CD4-positive, alpha-beta memory T cell (primary cell): ENCODE measurements around the gene CCDC57. TPM values are rescaled to one million over a fixed set of nuclear protein-coding genes. Genes with fewer than 3 reads are reported as not detected.

ENCODE experiments used
- CTCF ChIA-PET: fragments of 350-600 bp; sonication (Branson Sonifier 250); formaldehyde crosslinking; loops from one replicate; lab custom pipeline; 2021; ENCODE audit warnings: inconsistent platforms; ENCODE audit not compliant: partially characterized antibody; lab: Charles Lee
- POLR2A ChIA-PET: fragments of 350-600 bp; sonication (Branson Sonifier 250); formaldehyde crosslinking; loops from one replicate; lab custom pipeline; 2021; ENCODE audit not compliant: partially characterized antibody; lab: Charles Lee
- DNase-seq, 5 donors: peaks; one replicate each; pipeline versions ENCODE4 v3.0.0 to v3.0.0-alpha.2; 2020 to 2022; ENCODE audit warnings: mixed read lengths in 1 of 5
- H3K27ac ChIP-seq: one replicate; pipeline ENCODE4 v1.7.0; 2013; ENCODE audit warnings: low read depth, low read length
- H3K27me3 ChIP-seq: 2 replicates; pipeline ENCODE4 v1.7.0; 2013; ENCODE audit warnings: mild to moderate bottlenecking, low read length, moderate library complexity; ENCODE audit not compliant: insufficient read depth
- H3K36me3 ChIP-seq: 2 replicates; pipeline ENCODE4 v1.7.0; 2013; ENCODE audit warnings: mild to moderate bottlenecking, low read length, moderate library complexity; ENCODE audit not compliant: insufficient read depth
- H3K4me1 ChIP-seq: 2 replicates; pipeline ENCODE4 v1.7.0; 2013; ENCODE audit warnings: mild to moderate bottlenecking, low read length, moderate library complexity; ENCODE audit not compliant: insufficient read depth
- H3K4me3 ChIP-seq, 2 donors: one replicate each; pipeline ENCODE4 v1.7.0; 2013; ENCODE audit warnings: low read length in 2 of 2, mild to moderate bottlenecking in 1 of 2
- H3K9me3 ChIP-seq, 2 donors: one replicate each; pipeline ENCODE4 v1.7.0; 2013; ENCODE audit warnings: low read length in 2 of 2, control low read depth in 1 of 2; ENCODE audit not compliant: control insufficient read depth in 1 of 2
- H3K27ac Mint-ChIP-seq, 7 donors: one replicate each; pipeline ENCODE4 v1.8.0; 2020 to 2021; ENCODE audit warnings: mixed read lengths in 7 of 7, mild to moderate bottlenecking in 6 of 7, inconsistent platforms in 3 of 7, moderate library complexity in 3 of 7
- H3K27me3 Mint-ChIP-seq, 2 donors: one replicate each; pipeline ENCODE4 v1.8.0; 2020 to 2021; ENCODE audit warnings: mixed read lengths in 2 of 2
- H3K36me3 Mint-ChIP-seq, 2 donors: one replicate each; pipeline ENCODE4 v1.8.0; 2020 to 2021; ENCODE audit warnings: mixed read lengths in 2 of 2, inconsistent platforms in 1 of 2, mild to moderate bottlenecking in 1 of 2
- H3K4me1 Mint-ChIP-seq, 4 donors: one replicate each; pipeline ENCODE4 v1.8.0; 2020 to 2021; ENCODE audit warnings: mixed read lengths in 4 of 4, mild to moderate bottlenecking in 1 of 4
- H3K4me3 Mint-ChIP-seq, 8 donors: one replicate each; pipeline ENCODE4 v1.8.0; 2020 to 2021; ENCODE audit warnings: mixed read lengths in 8 of 8, mild to moderate bottlenecking in 7 of 8, moderate library complexity in 6 of 8, inconsistent platforms in 3 of 8
- H3K9me3 Mint-ChIP-seq, 8 donors: one replicate each; pipeline ENCODE4 v1.8.0; 2020 to 2021; ENCODE audit warnings: mixed read lengths in 8 of 8, mild to moderate bottlenecking in 5 of 8, inconsistent platforms in 3 of 8, moderate library complexity in 1 of 8
- intact Hi-C: fragments of 100-400 bp; cut with micrococcal nuclease; formaldehyde crosslinking; loops from one replicate; pipeline ENCODE4 v1.15.1; 2023
- polyA plus RNA-seq, 2 donors: library from polyadenylated mRNA; unstranded; fragments of 300-500 nt; fragmentation: Illumina TruSeq; gene quantifications; one replicate each; pipeline ENCODE4 v1.2.3, GENCODE V29; 2021
- total RNA-seq, 2 experiments: library from RNA; stranded (reverse); gene quantifications; one replicate each; pipeline ENCODE4 v1.2.3, GENCODE V29; 2021

Gene CCDC57
- total and polyA plus RNA-seq, 4 experiments from 2014 or later, result 41.6 to 88.7 (median 62.0) TPM

DNA sequence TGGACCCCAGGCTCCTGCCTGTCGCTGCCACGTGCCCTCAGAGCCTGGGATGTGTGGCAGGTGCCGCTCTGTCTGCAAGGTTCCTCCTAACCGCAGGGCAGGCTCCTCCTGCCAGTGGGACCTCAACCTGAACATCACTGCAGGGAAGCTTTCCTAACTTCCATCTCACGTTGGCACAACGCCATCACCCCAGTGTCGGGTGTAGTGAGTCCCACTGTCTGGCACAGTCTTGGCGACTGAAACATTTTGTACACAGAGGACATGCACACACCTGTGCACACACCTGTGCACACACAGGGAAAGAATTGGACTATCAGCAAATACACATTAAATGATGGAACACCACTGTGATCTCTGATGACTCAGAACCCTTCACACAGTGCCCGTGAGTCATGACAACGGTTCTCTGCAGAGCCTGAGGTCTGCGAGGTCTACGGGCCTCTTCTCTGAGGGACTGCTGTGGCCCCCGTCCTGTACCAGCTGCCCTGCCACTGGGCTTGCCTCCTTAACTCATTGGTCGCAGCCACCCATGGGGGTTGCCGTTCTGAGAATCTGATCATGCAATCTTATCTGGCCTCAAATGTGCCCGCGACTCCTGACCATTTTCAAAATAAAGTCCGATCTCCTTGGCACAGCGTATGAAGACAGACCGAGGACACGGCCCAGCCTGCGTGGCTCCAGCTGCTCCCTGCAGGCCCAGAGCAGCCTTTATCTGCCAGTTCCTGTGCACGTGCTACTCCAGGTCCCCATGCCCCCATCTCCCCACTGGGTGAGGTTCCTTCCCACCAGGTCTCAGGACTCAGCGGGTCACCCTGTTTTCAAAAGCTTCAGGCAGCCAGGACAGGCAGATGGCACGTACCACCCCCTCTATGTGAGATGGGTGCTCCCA lies 7.6 kb downstream of the CCDC57 start:
- peak overlapping the region in 2 of 8 donors; percentile 38 to 81 for H3K4me3 Mint-ChIP-seq
- CTCF ChIA-PET, result interaction anchor here (1.1 to 2.3 kb wide), 14 partner anchors 10 to 116 kb away, joined by 3 to 24 read pairs (median 8); partner anchors contain the start of genes CD7 and SLC16A3
- H3K36me3 Mint-ChIP-seq, result peaks cover 4 to 6% of the 10 kb centered on the region in 2 donors
- no peaks in the 10 kb centered on the region for H3K27me3 ChIP-seq
- peak overlapping the region; percentile 96 to 99 (median 97) for H3K27ac Mint-ChIP-seq
- no peak overlapping the region for H3K4me3 ChIP-seq
- no peaks in the 10 kb centered on the region for H3K9me3 Mint-ChIP-seq
- intact Hi-C loops, result loop anchor here (5.0 to 10.0 kb wide), 3 partner anchors 92 to 210 kb away; partner anchors contain the start of genes CENPX, HEXD, LRRC45 and OGFOD3
- no peaks in the 10 kb centered on the region for H3K9me3 ChIP-seq
- H3K36me3 ChIP-seq, result no peaks in the 10 kb centered on the region
- peak overlapping the region; percentile 61 for H3K27ac ChIP-seq
- H3K4me1 Mint-ChIP-seq, result peaks cover 24 to 54% (median 39%) of the 10 kb centered on the region in 4 donors
- H3K27me3 Mint-ChIP-seq, result no peaks in the 10 kb centered on the region
- no peak for DNase-seq
- POLR2A ChIA-PET, result interaction anchor here (0.7 to 3.2 kb wide), 15 partner anchors 9 to 175 kb away, joined by 3 to 35 read pairs (median 7); partner anchors contain the start of genes DCXR and SLC16A3
- H3K4me1 ChIP-seq, result peaks cover 35% of the 10 kb centered on the region

DNA sequence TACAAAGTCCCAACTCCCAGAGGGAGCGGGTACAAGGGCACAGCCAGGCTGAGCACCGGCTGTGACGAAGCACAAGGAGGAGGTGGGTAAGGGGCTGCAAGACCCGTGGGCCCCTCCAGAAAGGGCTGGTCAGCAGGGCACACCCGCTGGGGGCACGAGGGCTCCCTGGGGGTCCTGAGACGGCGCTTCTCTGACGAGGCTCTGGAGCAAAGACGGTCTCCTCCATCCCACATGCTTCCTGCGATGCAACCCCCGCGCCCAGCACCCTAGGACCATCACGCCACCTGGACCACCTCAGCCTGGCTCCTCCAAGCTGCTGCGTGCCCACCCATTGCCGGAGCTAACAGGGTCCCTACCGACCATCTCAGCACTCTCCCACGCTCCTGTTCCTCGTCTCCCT lies 8.7 kb downstream of the CCDC57 start:
- DNase-seq, result no peak
- no peak overlapping the region for H3K4me3 Mint-ChIP-seq
- H3K27me3 ChIP-seq, result no peaks in the 10 kb centered on the region
- peak overlapping the region in 4 of 7 donors; percentile 48 to 93 (median 53) for H3K27ac Mint-ChIP-seq
- ChIA-PET CTCF (interaction anchor here (0.7 to 2.2 kb wide), 3 partner anchors 9 to 31 kb away, joined by 3 to 9 read pairs (median 5); partner anchors contain the start of gene SLC16A3), POLR2A (no interaction called here)
- no peak overlapping the region for H3K4me3 ChIP-seq
- peaks cover 26 to 62% (median 44%) of the 10 kb centered on the region in 4 donors for H3K4me1 Mint-ChIP-seq
- H3K9me3 Mint-ChIP-seq, result no peaks in the 10 kb centered on the region
- H3K9me3 ChIP-seq, result no peaks in the 10 kb centered on the region
- no peaks in the 10 kb centered on the region for H3K27me3 Mint-ChIP-seq
- H3K27ac ChIP-seq, result no peak overlapping the region
- peaks cover 41% of the 10 kb centered on the region for H3K4me1 ChIP-seq
- intact Hi-C loops, result loop anchor here (5.0 to 10.0 kb wide), 2 partner anchors 182 to 211 kb away; partner anchors contain the start of genes CENPX, HEXD, LRRC45 and OGFOD3
- H3K36me3 ChIP-seq, result no peaks in the 10 kb centered on the region
- peaks cover 4 to 6% of the 10 kb centered on the region in 2 donors for H3K36me3 Mint-ChIP-seq

- H3K4me1 Mint-ChIP-seq, result peaks cover 32 to 71% (median 50%) of the 10 kb centered on the region in 4 donors
- peak overlapping the region in 3 of 8 donors; percentile 24 to 54 (median 41) for H3K4me3 Mint-ChIP-seq
- DNase-seq, result peak in 1 of 5 donors; percentile 34
- ChIA-PET CTCF (interaction anchor here (0.7 to 2.2 kb wide), 3 partner anchors 9 to 114 kb away, joined by 3 to 9 read pairs (median 6); partner anchors contain the start of gene CD7), POLR2A (interaction anchor here (0.6 kb wide), 1 partner anchor 178 kb away, joined by 3 read pairs; no protein-coding TSS in a partner anchor)
- no peaks in the 10 kb centered on the region for H3K9me3 ChIP-seq
- intact Hi-C loops, result loop anchor here (5.0 to 10.0 kb wide), 2 partner anchors 181 to 212 kb away; partner anchors contain the start of genes CENPX, HEXD, LRRC45 and OGFOD3
- H3K27me3 ChIP-seq, result no peaks in the 10 kb centered on the region
- H3K4me1 ChIP-seq, result peaks cover 46% of the 10 kb centered on the region
- no peaks in the 10 kb centered on the region for H3K36me3 ChIP-seq
- H3K27ac Mint-ChIP-seq, result peak overlapping the region; percentile 72 to 91 (median 81)
- no peaks in the 10 kb centered on the region for H3K27me3 Mint-ChIP-seq
- H3K36me3 Mint-ChIP-seq, result peaks cover 5 to 6% of the 10 kb centered on the region in 2 donors
- no peak overlapping the region for H3K4me3 ChIP-seq
- H3K9me3 Mint-ChIP-seq, result no peaks in the 10 kb centered on the region
- H3K27ac ChIP-seq, result no peak overlapping the region
These were observed 9.7 kb downstream of the CCDC57 start for GRCh38 chr17:82202981-82203380.

DNA sequence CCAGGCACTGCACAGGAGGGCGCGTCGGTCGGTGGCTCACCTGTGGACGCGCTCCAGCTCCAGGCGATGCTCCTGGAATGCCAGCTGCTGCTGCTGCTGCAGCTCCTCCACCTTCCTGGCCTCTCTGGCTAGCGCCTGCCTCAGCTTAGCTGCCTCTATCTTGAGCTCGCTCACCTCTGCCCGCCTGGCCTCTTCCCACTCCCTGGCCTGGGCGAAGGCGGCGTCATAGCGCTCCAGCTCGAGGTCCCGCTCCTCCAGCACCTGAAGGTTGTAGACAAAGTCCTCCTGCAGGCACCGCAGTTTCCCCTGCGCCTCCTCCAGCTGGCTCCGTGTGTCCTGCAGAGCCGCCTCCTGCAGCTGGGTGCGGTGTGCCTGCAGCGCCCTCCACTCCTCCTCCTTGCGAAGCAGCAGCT lies 11.1 kb downstream of the CCDC57 start:
- Mint-ChIP-seq H3K4me1 (peaks cover 29 to 70% (median 52%) of the 10 kb centered on the region in 4 donors), H3K9me3 (no peaks in the 10 kb centered on the region), H3K27me3 (no peaks in the 10 kb centered on the region), H3K36me3 (peaks cover 2 to 8% of the 10 kb centered on the region in 2 donors), H3K4me3 (peak overlapping the region in 5 of 8 donors; percentile 6 to 60 (median 25)), H3K27ac (peak overlapping the region in 6 of 7 donors; percentile 64 to 91 (median 79))
- Histone ChIP-seq H3K4me1 (peaks cover 46% of the 10 kb centered on the region), H3K4me3 (no peak overlapping the region), H3K27ac (no peak overlapping the region), H3K36me3 (no peaks in the 10 kb centered on the region), H3K9me3 (no peaks in the 10 kb centered on the region), H3K27me3 (no peaks in the 10 kb centered on the region)
- intact Hi-C loops, result loop anchor here (5.0 to 10.0 kb wide), 2 partner anchors 179 to 213 kb away; partner anchors contain the start of genes CENPX, HEXD, LRRC45 and OGFOD3
- ChIA-PET CTCF (interaction anchor here (1.2 to 1.4 kb wide), 3 partner anchors 32 to 98 kb away, joined by 3 to 4 read pairs (median 4); no protein-coding TSS in a partner anchor), POLR2A (interaction anchor here (0.6 to 3.9 kb wide), 12 partner anchors 11 to 688 kb away, joined by 3 to 22 read pairs (median 5); partner anchors contain the start of genes CCDC57, P4HB, RAC3 and SLC16A3)
- DNase-seq, result peak in 1 of 5 donors; percentile 17

- DNase-seq, result peak; percentile 85 to 92 (median 86)
- Histone ChIP-seq H3K27ac (peak overlapping the region; percentile 25), H3K4me3 (no peak overlapping the region), H3K27me3 (no peaks in the 10 kb centered on the region), H3K9me3 (no peaks in the 10 kb centered on the region), H3K4me1 (peaks cover 40% of the 10 kb centered on the region), H3K36me3 (no peaks in the 10 kb centered on the region)
- peak overlapping the region; percentile 84 to 97 (median 94) for H3K27ac Mint-ChIP-seq
- intact Hi-C loops, result loop anchor here (5.0 to 10.0 kb wide), 2 partner anchors 179 to 214 kb away; partner anchors contain the start of genes CENPX, HEXD, LRRC45 and OGFOD3
- CTCF ChIA-PET, result interaction anchor here (1.2 to 1.8 kb wide), 4 partner anchors 33 to 100 kb away, joined by 3 to 8 read pairs (median 4); no protein-coding TSS in a partner anchor
- H3K4me3 Mint-ChIP-seq, result peak overlapping the region; percentile 57 to 73 (median 71)
- POLR2A ChIA-PET, result interaction anchor here (0.6 to 3.9 kb wide), 18 partner anchors 12 to 688 kb away, joined by 3 to 22 read pairs (median 4); partner anchors contain the start of genes CCDC57, DCXR, LRRC45 and P4HB
- H3K36me3 Mint-ChIP-seq, result peaks cover 4 to 7% of the 10 kb centered on the region in 2 donors
- no peaks in the 10 kb centered on the region for H3K9me3 Mint-ChIP-seq
- no peaks in the 10 kb centered on the region for H3K27me3 Mint-ChIP-seq
- peaks cover 24 to 64% (median 49%) of the 10 kb centered on the region in 4 donors for H3K4me1 Mint-ChIP-seq
These were observed 11.7 kb downstream of the CCDC57 start for GRCh38 chr17:82200743-82201497.

GRCh38 chr17:82200135-82200534 lies 12.5 kb downstream of the CCDC57 start:
- no peak overlapping the region for H3K4me3 ChIP-seq
- peaks cover 34% of the 10 kb centered on the region for H3K4me1 ChIP-seq
- Mint-ChIP-seq H3K36me3 (peaks cover 11 to 12% of the 10 kb centered on the region in 2 donors), H3K9me3 (no peaks in the 10 kb centered on the region), H3K27ac (peak overlapping the region; percentile 84 to 97 (median 94)), H3K4me1 (peaks cover 21 to 56% (median 41%) of the 10 kb centered on the region in 4 donors), H3K4me3 (peak overlapping the region; percentile 57 to 73 (median 71)), H3K27me3 (no peaks in the 10 kb centered on the region)
- no peaks in the 10 kb centered on the region for H3K9me3 ChIP-seq
- ChIA-PET CTCF (interaction anchor here (1.2 to 1.8 kb wide), 5 partner anchors 36 to 170 kb away, joined by 3 to 8 read pairs (median 5); no protein-coding TSS in a partner anchor), POLR2A (interaction anchor here (1.3 to 3.9 kb wide), 8 partner anchors 13 to 177 kb away, joined by 3 to 22 read pairs (median 8); partner anchors contain the start of genes CCDC57, DCXR, LRRC45 and RAC3)
- peak overlapping the region; percentile 25 for H3K27ac ChIP-seq
- intact Hi-C loops, result loop anchor here (5.0 to 10.0 kb wide), 2 partner anchors 178 to 215 kb away; partner anchors contain the start of genes CENPX, HEXD, LRRC45 and OGFOD3
- no peaks in the 10 kb centered on the region for H3K27me3 ChIP-seq
- no peaks in the 10 kb centered on the region for H3K36me3 ChIP-seq
- no peak for DNase-seq
